A673 (cell line): ENCODE results near the gene PHF19.

Source experiments
- EZH2 ChIP-seq: fragments of 200-600 bp; sonication (generic); IDR thresholded peaks from 2 replicates; pipeline ENCODE4 v1.6.1; 2017; ENCODE audit warnings: borderline replicate concordance, low read depth, mild to moderate bottlenecking, mixed read lengths, antibody characterized with exemption, low read length; ENCODE audit not compliant: poor library complexity, severe bottlenecking
- TF ChIP-seq, protein P1 (sequence below): fragments of 300-800, 200-600 bp; sonication (generic); conservative IDR thresholded peaks from 2 replicates; pipeline ENCODE4 v1.5.1; 2017; ENCODE audit warnings: low read depth, mild to moderate bottlenecking, antibody characterized with exemption, low read length, moderate library complexity, mixed read lengths

DNA sequence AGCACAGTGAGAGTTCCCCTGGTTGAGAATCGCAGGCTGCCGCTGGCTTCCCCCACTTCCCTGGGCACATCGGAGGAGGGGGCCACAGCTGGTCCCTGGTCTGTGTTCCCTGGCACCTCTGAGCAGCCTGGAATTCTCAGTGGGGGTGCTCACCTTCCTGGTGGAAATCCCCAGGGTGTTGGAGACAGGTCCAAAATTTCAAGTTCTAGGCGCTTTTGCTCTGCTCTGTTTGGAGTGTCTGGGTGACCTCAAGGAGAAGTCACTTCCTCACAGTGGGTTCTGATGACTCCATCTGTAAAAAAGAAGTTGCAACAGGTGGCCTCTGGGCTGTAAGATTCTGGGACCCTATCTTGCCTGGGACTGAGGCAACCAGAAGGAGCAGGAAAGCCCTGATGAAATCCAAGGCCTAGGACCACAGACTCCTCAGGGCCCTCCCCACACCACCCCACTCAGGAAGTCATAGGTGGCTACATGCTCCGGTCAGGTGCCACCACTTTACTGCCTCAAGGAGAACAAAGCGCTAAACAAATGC lies 49.5 kb upstream of the PHF19 start, which contains the start of gene TRAF1:
- TF ChIP-seq, protein P1, sequence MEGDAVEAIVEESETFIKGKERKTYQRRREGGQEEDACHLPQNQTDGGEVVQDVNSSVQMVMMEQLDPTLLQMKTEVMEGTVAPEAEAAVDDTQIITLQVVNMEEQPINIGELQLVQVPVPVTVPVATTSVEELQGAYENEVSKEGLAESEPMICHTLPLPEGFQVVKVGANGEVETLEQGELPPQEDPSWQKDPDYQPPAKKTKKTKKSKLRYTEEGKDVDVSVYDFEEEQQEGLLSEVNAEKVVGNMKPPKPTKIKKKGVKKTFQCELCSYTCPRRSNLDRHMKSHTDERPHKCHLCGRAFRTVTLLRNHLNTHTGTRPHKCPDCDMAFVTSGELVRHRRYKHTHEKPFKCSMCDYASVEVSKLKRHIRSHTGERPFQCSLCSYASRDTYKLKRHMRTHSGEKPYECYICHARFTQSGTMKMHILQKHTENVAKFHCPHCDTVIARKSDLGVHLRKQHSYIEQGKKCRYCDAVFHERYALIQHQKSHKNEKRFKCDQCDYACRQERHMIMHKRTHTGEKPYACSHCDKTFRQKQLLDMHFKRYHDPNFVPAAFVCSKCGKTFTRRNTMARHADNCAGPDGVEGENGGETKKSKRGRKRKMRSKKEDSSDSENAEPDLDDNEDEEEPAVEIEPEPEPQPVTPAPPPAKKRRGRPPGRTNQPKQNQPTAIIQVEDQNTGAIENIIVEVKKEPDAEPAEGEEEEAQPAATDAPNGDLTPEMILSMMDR, result no peak
- TF ChIP-seq EZH2, result no peak
